ENCODE data around the gene PRDM16. TPM values are rescaled to one million over a fixed set of nuclear protein-coding genes. Genes with fewer than 3 reads are reported as not detected.

PRDM16 gene
- total RNA-seq, 4 donors from 2014 or later, result 0.19 to 1.6 (median 0.36) TPM

DNA sequence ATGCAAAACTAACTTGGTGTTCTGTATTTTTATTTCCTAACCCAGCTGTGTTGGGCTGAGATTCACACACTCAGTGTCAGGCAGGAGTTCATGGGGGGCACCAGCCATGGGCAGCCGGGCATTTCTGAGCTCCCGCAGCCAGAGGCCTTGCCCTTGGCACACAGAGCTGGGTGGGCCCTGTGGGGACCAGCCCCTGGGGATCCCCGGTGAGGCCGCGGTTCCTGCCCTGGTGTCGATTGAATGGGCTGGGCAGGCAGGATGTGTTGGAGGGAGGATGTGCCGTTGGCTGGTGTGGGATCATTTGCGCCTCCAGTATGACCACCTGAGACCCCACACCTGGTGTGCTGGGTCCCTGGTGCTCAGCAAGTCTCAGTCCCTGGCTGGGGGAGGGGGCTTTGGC, 91.0 kb downstream of the PRDM16 start:
- Histone ChIP-seq H3K9me3 (no peaks in the 10 kb centered on the region), H3K4me3 (no peak overlapping the region), H3K27ac (no peak overlapping the region), H3K27me3 (peaks cover 43% of the 10 kb centered on the region), H3K4me1 (no peaks in the 10 kb centered on the region), H3K36me3 (no peaks in the 10 kb centered on the region)
- DNase-seq (ENCODE audit: low spot score in 2 of 2), result no peak
- no peak for TF ChIP-seq POLR2A (IDR thresholded peaks at IDR 0.05)
- TF ChIP-seq, protein P1, sequence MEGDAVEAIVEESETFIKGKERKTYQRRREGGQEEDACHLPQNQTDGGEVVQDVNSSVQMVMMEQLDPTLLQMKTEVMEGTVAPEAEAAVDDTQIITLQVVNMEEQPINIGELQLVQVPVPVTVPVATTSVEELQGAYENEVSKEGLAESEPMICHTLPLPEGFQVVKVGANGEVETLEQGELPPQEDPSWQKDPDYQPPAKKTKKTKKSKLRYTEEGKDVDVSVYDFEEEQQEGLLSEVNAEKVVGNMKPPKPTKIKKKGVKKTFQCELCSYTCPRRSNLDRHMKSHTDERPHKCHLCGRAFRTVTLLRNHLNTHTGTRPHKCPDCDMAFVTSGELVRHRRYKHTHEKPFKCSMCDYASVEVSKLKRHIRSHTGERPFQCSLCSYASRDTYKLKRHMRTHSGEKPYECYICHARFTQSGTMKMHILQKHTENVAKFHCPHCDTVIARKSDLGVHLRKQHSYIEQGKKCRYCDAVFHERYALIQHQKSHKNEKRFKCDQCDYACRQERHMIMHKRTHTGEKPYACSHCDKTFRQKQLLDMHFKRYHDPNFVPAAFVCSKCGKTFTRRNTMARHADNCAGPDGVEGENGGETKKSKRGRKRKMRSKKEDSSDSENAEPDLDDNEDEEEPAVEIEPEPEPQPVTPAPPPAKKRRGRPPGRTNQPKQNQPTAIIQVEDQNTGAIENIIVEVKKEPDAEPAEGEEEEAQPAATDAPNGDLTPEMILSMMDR (IDR thresholded peaks at IDR 0.05), result no peak
- no peak for TF ChIP-seq POLR2AphosphoS5 (IDR thresholded peaks at IDR 0.05)
- no peak for TF ChIP-seq EP300 (IDR thresholded peaks at IDR 0.05)
- 65% methylated on average over 6 of the region's 8 CpGs for WGBS

DNA sequence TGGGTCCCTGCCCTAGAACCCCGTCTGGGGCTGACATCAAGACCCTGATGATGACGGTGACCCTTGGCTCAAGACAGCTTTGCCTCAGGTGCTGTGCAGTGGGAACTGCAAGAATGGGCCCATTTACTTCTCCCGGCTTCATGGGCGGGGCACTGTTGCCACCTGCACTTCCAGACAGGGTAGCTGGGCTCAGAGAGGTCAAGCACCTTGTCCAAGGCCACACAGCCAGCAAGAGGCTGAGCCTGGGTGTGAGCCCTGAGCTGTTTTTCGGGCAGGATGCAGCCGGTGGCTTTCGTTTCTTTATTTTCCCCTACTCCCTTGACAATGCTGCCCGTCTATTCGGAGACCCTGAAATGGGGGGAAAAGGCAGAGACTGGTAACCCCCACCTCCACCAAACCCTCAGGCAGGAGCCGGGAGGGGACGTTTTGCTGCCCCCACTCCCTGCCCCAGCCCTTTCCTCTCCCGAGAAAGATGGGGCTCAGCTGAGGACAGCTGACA, 91.7 kb downstream of the PRDM16 start:
- DNase-seq (ENCODE audit: low spot score in 2 of 2), result no peak
- Histone ChIP-seq H3K9me3 (no peaks in the 10 kb centered on the region), H3K27ac (no peak overlapping the region), H3K4me1 (no peaks in the 10 kb centered on the region), H3K36me3 (no peaks in the 10 kb centered on the region), H3K4me3 (no peak overlapping the region), H3K27me3 (peaks cover 36% of the 10 kb centered on the region)
- WGBS, result 63% methylated on average over 8 of the region's 12 CpGs
- TF ChIP-seq POLR2AphosphoS5 (IDR thresholded peaks at IDR 0.05), result no peak
- TF ChIP-seq, protein P1 (IDR thresholded peaks at IDR 0.05), result no peak
- TF ChIP-seq EP300 (IDR thresholded peaks at IDR 0.05), result no peak
- no peak for TF ChIP-seq POLR2A (IDR thresholded peaks at IDR 0.05)

DNA sequence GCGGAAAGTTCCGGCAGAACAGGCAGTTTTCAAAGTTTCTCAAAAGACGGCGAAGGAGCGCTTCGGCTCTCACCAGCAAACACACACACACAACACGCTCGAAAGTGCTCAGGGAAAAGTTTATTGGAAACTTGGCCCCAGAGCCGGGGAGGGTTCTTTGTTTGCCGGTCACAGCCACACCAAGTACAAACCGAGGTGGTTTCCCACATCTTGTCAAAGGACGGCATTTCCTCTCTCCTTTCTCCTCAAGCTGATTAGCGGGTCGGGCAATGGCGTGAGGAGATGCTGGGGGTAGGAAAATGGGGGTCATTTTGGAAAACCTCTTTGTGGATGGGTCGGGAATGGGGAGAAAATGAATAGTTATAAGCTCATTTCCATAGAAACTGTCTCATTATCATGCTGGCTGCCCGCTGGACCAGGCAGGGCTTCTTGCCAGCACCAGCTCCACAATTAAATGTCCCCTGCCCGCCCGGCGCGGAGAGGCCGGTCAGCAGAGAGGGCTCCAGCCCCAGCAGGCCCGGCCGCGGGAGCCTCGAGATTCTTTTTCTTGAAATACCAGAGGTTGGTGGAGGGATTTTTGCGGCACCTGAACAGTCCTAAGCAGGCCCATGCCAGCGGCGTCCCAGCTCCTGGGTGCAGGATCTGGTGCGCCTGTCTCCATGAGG, 92.3 kb downstream of the PRDM16 start:
- Histone ChIP-seq H3K27ac (no peak overlapping the region), H3K4me1 (no peaks in the 10 kb centered on the region), H3K27me3 (peaks cover 31% of the 10 kb centered on the region), H3K9me3 (no peaks in the 10 kb centered on the region), H3K36me3 (no peaks in the 10 kb centered on the region), H3K4me3 (no peak overlapping the region)
- TF ChIP-seq EP300 (IDR thresholded peaks at IDR 0.05), result no peak
- no peak for TF ChIP-seq POLR2A (IDR thresholded peaks at IDR 0.05)
- TF ChIP-seq, protein P1 (IDR thresholded peaks at IDR 0.05), result no peak
- TF ChIP-seq POLR2AphosphoS5 (IDR thresholded peaks at IDR 0.05), result no peak
- no peak for DNase-seq (ENCODE audit: low spot score in 2 of 2)
- 56% methylated on average over 27 of the region's 30 CpGs for WGBS

DNA sequence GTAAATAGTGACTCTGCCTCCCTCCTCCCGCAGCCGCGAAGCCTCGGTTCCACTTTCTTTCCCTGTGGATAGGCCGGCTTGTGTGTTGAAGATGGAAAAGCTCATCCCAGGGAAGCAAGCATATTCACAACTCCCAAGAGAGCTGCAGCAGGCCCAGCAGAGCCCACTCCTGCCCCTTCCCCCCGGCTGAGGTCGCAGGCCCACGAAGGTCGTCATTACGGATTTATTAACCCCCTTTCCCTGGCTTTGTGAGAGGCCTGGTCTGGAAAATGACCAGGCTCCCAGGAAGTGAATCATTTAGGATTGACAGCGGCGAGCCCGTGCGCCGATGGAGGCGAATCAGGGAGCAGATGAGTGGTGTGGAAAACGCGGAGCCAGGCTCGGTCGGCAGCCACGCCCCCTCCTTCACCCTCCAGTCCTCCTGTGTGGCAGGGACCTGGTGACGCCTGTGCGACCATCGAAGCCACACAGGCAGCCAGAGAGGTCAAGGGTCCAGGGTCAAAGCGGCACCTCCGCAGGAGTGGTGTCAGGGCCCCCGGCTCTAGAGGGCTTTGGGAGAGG, 93.4 kb downstream of the PRDM16 start:
- 51% methylated on average over 16 of the region's 27 CpGs for WGBS
- Histone ChIP-seq H3K4me1 (no peaks in the 10 kb centered on the region), H3K27ac (no peak overlapping the region), H3K9me3 (no peaks in the 10 kb centered on the region), H3K27me3 (peaks cover 23% of the 10 kb centered on the region), H3K4me3 (no peak overlapping the region), H3K36me3 (no peaks in the 10 kb centered on the region)
- TF ChIP-seq POLR2A (IDR thresholded peaks at IDR 0.05) (no peak), EP300 (IDR thresholded peaks at IDR 0.05) (no peak), POLR2AphosphoS5 (IDR thresholded peaks at IDR 0.05) (no peak)
- TF ChIP-seq, protein P1 (IDR thresholded peaks at IDR 0.05), result no peak
- DNase-seq (ENCODE audit: low spot score in 2 of 2), result no peak

DNA sequence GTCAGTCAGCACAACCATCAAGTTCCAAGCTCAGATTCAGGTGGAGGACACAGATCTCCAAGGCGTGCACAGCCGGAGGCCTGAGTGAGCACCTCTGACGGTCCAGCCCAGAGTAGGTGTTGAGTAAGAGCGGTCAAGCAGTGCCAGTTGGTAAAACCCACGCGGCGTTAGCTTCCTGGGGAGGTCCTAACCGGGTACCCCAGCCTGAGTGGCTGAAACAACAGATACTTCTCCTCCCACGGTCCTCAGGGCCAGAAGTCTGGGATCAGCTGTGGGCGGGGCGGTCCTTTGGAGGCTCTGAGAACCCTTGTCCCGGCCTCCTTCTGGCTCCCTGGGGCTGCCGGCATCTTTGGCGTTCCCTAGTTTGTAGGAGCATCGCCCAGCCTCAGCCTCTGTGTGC, 94.4 kb downstream of the PRDM16 start:
- TF ChIP-seq EP300 (IDR thresholded peaks at IDR 0.05), result no peak
- TF ChIP-seq POLR2AphosphoS5 (IDR thresholded peaks at IDR 0.05), result no peak
- TF ChIP-seq POLR2A (IDR thresholded peaks at IDR 0.05), result no peak
- TF ChIP-seq, protein P1 (IDR thresholded peaks at IDR 0.05), result no peak
- no peak overlapping the region for H3K4me3 ChIP-seq
- WGBS, result no CpG with 5 or more reads among the region's 15 CpGs
- H3K4me1 ChIP-seq, result no peaks in the 10 kb centered on the region
- H3K36me3 ChIP-seq, result no peaks in the 10 kb centered on the region
- DNase-seq (ENCODE audit: low spot score in 2 of 2), result no peak
- H3K27me3 ChIP-seq, result peaks cover 15% of the 10 kb centered on the region
- no peaks in the 10 kb centered on the region for H3K9me3 ChIP-seq
- no peak overlapping the region for H3K27ac ChIP-seq
